Measurements from ENCODE around the gene OMA1.
A peak's percentile ranks its signal among the peaks of the same experiment; 100 is the strongest.
"Not testable (repeated sequence)": the region's sequence is repeated elsewhere in the genome, so short reads cannot be mapped to it uniquely, and the experiment has no call there.

Gene OMA1

DNA sequence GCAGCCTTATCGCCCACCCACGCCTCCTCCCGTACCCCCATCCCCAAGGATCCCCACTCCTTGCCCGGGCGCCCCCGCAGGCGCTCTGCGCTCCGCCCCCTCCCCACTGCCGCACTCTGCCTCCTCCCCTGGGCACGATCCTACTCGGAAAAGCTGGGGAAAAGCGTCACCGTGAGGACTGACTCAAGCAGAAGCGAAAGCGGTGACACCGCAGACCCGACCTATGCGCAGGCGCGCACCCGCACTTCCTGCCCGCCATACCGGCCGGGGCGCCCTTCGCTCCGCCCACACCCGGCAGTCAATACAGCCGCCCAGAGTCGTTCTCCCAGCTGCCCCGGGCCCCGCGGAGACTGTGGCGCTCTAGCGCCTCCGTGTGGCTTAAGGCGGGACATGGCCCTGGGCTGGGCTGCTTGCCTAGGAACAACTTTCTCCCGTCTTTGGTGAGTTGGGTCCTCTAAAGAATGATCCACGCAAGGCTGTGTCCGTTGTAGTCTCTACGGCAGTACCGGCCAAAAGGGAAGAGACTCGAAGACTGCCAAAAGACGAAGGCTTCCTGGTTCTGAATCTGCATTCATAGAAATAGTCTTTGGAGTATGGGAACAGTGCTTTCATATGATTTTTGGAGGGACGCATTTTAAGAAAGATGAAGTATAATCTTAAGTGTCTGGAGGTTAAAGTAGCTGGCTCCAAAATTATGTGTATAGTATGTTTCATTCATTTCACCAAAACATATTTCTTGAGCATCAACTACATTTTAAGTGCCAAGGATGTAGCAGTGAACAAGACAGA, at the start of gene OMA1:
TSS of gene OMA1 (minus strand) at position 207 of the 789 bp plus-strand sequence. CDS start 7,432 bp downstream, outside the sequence.
- in situ Hi-C loops (cut with HindIII; ENCODE audit: low pct_unique_long_range_greater_than_20kb, low sequenced_read_pairs) = no loop called here
- peak; percentile 69 to 93 for DNase-seq (ENCODE audit: low read depth in 1 of 2, low spot score in 1 of 2)
- no peak for TF ChIP-seq JUND (IDR thresholded peaks at IDR 0.05; ENCODE audit: low read depth)

- TF ChIP-seq JUND (IDR thresholded peaks at IDR 0.05; ENCODE audit: low read depth) = no peak
- no peak for DNase-seq (ENCODE audit: low read depth in 1 of 2, low spot score in 1 of 2)
- in situ Hi-C loops (cut with HindIII; ENCODE audit: low pct_unique_long_range_greater_than_20kb, low sequenced_read_pairs) = no loop called here
These were observed 48.0 kb upstream of the OMA1 start for GRCh38 chr1:58594546-58594945.

DNA sequence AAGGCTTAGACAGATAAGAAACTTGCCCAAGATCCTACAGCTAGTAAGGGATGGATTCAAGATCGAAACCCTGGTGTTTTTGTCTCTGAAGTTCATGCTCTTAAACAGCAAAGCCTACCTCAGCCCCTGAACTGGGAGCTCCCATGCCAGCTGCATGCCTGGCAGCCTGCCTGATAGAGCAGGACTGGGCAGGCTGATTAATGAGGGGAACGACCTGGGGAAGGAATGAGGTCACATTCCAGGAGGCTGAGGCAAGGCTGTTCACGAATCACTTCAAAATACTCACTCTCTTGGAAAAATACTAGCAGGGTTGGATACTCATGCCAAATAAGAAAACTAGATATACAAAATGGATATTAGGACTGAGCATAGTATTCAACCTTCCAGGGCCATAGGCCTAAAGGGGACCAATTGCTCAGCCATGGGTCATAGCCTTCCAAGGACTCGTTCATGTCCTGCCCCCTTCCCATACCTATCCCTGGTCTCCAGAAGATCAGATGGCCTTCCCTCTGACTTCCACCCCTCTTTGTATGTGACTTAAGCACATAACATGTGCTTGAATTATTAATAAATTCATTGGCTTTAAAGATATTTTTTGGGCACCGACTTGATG, 46.1 kb upstream of the OMA1 start:
- no peak for TF ChIP-seq JUND (IDR thresholded peaks at IDR 0.05; ENCODE audit: low read depth)
- in situ Hi-C loops (cut with HindIII; ENCODE audit: low pct_unique_long_range_greater_than_20kb, low sequenced_read_pairs) = no loop called here
- DNase-seq (ENCODE audit: low read depth in 1 of 2, low spot score in 1 of 2) = peak in 1 of 2 experiments; percentile 52

DNA sequence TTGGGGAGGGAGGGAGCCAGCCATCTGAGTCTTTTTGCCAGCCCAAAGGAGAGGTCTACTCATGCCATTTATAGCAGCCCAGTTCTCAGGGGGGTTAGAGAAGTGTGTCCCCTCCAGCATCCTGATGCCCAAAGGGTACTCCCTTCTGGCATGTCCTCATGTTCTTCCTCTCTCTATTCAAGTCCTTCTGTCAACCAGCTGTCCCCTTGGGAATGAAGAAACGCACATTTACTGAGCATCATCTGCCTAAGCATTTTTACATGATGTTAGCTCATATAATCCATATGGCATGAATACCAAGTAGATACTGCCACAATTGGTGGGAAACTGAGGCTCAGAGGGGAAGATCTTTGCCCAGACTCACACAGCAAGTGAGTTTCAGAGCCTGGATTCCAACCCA, 45.3 kb upstream of the OMA1 start:
- in situ Hi-C loops (cut with HindIII; ENCODE audit: low pct_unique_long_range_greater_than_20kb, low sequenced_read_pairs) = no loop called here
- DNase-seq (ENCODE audit: low read depth in 1 of 2, low spot score in 1 of 2) = no peak
- no peak for TF ChIP-seq JUND (IDR thresholded peaks at IDR 0.05; ENCODE audit: low read depth)

GRCh38 chr1:58590019-58590418, 43.5 kb upstream of the OMA1 start:
- no peak for TF ChIP-seq JUND (IDR thresholded peaks at IDR 0.05; ENCODE audit: low read depth)
- DNase-seq (ENCODE audit: low read depth in 1 of 2, low spot score in 1 of 2) = no peak
- in situ Hi-C loops (cut with HindIII; ENCODE audit: low pct_unique_long_range_greater_than_20kb, low sequenced_read_pairs) = no loop called here

DNA sequence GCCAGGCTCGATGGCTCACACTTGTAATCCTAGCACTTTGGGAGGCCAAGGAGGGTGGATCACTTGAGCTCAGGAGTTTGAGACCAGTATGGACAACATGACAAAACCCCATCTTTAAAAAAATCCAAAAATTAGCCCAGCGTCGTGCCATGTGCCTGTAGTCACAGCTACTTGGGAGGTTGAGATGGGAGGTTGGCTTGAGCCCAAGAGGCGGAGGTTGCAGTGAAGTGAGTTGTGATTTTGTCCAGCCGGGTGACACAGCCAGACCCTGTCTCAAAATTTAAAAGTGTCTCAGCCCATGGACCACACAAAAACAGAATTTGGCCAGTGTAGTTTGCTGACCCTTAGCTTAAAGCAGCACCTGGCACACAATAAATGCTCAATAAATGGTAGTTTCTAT, 41.9 kb upstream of the OMA1 start:
- no peak for TF ChIP-seq JUND (IDR thresholded peaks at IDR 0.05; ENCODE audit: low read depth)
- in situ Hi-C loops (cut with HindIII; ENCODE audit: low pct_unique_long_range_greater_than_20kb, low sequenced_read_pairs) = no loop called here
- DNase-seq (ENCODE audit: low read depth in 1 of 2, low spot score in 1 of 2) = no peak

DNA sequence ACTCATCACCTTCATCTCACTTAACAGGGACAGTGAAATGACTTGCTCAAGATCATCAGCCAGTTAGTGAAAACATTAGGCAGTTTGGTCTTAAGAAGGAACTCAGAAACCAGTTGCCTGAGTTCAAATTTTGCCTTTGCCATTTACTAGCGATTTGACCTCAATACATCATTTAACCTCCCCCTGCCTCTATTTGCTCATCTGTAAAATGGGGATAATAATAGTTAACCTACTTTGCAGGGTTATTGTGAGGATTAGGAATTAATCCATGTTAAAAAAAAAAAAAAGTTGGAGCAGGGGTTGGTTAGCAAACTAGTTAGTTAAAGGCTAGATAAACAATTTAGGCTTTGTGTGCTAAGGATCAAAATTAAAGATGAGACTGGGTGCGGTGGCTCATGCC, 41.1 kb upstream of the OMA1 start:
- no peak for DNase-seq (ENCODE audit: low read depth in 1 of 2, low spot score in 1 of 2)
- no peak for TF ChIP-seq JUND (IDR thresholded peaks at IDR 0.05; ENCODE audit: low read depth)
- in situ Hi-C loops (cut with HindIII; ENCODE audit: low pct_unique_long_range_greater_than_20kb, low sequenced_read_pairs) = no loop called here

GRCh38 chr1:58586271-58586670, 39.7 kb upstream of the OMA1 start:
- in situ Hi-C loops (cut with HindIII; ENCODE audit: low pct_unique_long_range_greater_than_20kb, low sequenced_read_pairs) = no loop called here
- no peak for DNase-seq (ENCODE audit: low read depth in 1 of 2, low spot score in 1 of 2)
- TF ChIP-seq JUND (IDR thresholded peaks at IDR 0.05; ENCODE audit: low read depth) = no peak

GRCh38 chr1:58585581-58586151, 39.1 kb upstream of the OMA1 start:
- in situ Hi-C loops (cut with HindIII; ENCODE audit: low pct_unique_long_range_greater_than_20kb, low sequenced_read_pairs) = no loop called here
- DNase-seq (ENCODE audit: low read depth in 1 of 2, low spot score in 1 of 2) = no peak
- TF ChIP-seq JUND (IDR thresholded peaks at IDR 0.05; ENCODE audit: low read depth) = no peak

DNA sequence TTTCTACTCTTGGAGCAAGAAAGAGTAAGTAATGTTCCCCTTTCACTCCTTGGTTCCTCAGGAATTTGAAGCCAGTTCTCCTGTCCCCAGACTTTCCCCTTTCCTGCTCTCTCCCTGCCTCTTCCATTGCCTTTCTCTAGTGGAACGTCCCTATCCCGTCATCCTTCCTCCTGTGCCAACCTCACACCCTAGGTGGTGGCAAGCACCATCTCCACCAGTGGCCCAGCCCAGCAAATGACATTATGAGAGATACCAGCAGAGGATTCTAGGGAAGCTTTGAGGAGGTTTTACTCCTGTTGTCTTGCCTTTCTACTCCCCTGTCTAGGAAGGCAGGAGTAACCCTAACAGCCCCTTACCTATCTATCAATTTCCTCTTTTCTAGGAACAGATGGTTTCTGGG, 38.6 kb upstream of the OMA1 start:
- no peak for DNase-seq (ENCODE audit: low read depth in 1 of 2, low spot score in 1 of 2)
- TF ChIP-seq JUND (IDR thresholded peaks at IDR 0.05; ENCODE audit: low read depth) = no peak
- in situ Hi-C loops (cut with HindIII; ENCODE audit: low pct_unique_long_range_greater_than_20kb, low sequenced_read_pairs) = no loop called here

- in situ Hi-C loops (cut with HindIII; ENCODE audit: low pct_unique_long_range_greater_than_20kb, low sequenced_read_pairs) = no loop called here
- TF ChIP-seq JUND (IDR thresholded peaks at IDR 0.05; ENCODE audit: low read depth) = no peak
- DNase-seq (ENCODE audit: low read depth in 1 of 2, low spot score in 1 of 2) = peak in 1 of 2 experiments; percentile 51
These were observed 37.8 kb upstream of the OMA1 start for GRCh38 chr1:58584082-58584895.

GRCh38 chr1:58583496-58583895, 37.0 kb upstream of the OMA1 start:
- in situ Hi-C loops (cut with HindIII; ENCODE audit: low pct_unique_long_range_greater_than_20kb, low sequenced_read_pairs) = no loop called here
- TF ChIP-seq JUND (IDR thresholded peaks at IDR 0.05; ENCODE audit: low read depth) = no peak
- DNase-seq (ENCODE audit: low read depth in 1 of 2, low spot score in 1 of 2) = no peak

DNA sequence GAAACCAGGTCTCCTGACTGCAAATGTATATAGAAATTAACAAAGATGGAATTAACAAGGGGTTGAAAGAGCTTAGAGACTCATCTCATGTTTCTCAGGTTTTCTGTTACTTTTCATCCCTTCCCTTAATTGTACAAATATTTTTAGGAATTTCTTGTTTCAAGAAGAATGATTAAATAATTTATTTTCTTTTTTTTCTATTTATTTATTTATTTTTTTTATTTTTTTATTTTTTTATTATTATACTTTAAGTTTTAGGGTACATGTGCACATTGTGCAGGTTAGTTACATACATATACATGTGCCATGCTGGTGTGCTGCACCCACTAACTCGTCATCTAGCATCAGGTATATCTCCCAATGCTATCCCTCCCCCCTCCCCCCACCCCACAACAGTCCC, 35.6 kb upstream of the OMA1 start:
- DNase-seq (ENCODE audit: low read depth in 1 of 2, low spot score in 1 of 2); in situ Hi-C loops (cut with HindIII; ENCODE audit: low pct_unique_long_range_greater_than_20kb, low sequenced_read_pairs): not testable (repeated sequence)

Data from T47D (cell line).